Measurements from ENCODE around the gene SOBP.
A peak's percentile ranks its signal among the peaks of the same experiment; 100 is the strongest.
"Not testable (repeated sequence)": the region's sequence is repeated elsewhere in the genome, so short reads cannot be mapped to it uniquely, and the experiment has no call there.

SOBP gene

GRCh38 chr6:107473660-107474059 lies 16.3 kb upstream of the SOBP start:
- TF ChIP-seq CTCF (IDR thresholded peaks at IDR 0.05; ENCODE audit: extremely low read depth, missing control alignments), result no peak
- DNase-seq (ENCODE audit: low spot score), result no peak

- DNase-seq (ENCODE audit: low spot score), result not testable (repeated sequence)
These were observed 14.6 kb upstream of the SOBP start for GRCh38 chr6:107475360-107475759.

GRCh38 chr6:107475826-107476225 lies 14.1 kb upstream of the SOBP start:
- not testable (repeated sequence) for DNase-seq (ENCODE audit: low spot score)

GRCh38 chr6:107479089-107479690 lies 10.7 kb upstream of the SOBP start:
- TF ChIP-seq CTCF (IDR thresholded peaks at IDR 0.05; ENCODE audit: extremely low read depth, missing control alignments), result no peak
- no peak for DNase-seq (ENCODE audit: low spot score)

- DNase-seq (ENCODE audit: low spot score), result no peak
- no peak for TF ChIP-seq CTCF (IDR thresholded peaks at IDR 0.05; ENCODE audit: extremely low read depth, missing control alignments)
These were observed 4.8 kb upstream of the SOBP start for GRCh38 chr6:107485157-107485556.

- DNase-seq (ENCODE audit: low spot score), result no peak
- no peak for TF ChIP-seq CTCF (IDR thresholded peaks at IDR 0.05; ENCODE audit: extremely low read depth, missing control alignments)
These were observed 1.6 kb upstream of the SOBP start for GRCh38 chr6:107488174-107488874.

- no peak for TF ChIP-seq CTCF (IDR thresholded peaks at IDR 0.05; ENCODE audit: extremely low read depth, missing control alignments)
- peak; percentile 56 for DNase-seq (ENCODE audit: low spot score)
These were observed 862 bp upstream of the SOBP start for GRCh38 chr6:107488875-107489635.

GRCh38 chr6:107490566-107491137 lies 735 bp downstream of the SOBP start:
- no peak for DNase-seq (ENCODE audit: low spot score)
- TF ChIP-seq CTCF (IDR thresholded peaks at IDR 0.05; ENCODE audit: extremely low read depth, missing control alignments), result no peak

All from GM20000 (cell line).